CD4-positive, alpha-beta T cell treated with Interleukin-4 for 4 hours (primary cell): ENCODE data around the gene TRPM2.

ENCODE experiments used
- DNase-seq: peaks from one replicate; pipeline ENCODE4 v3.0.0-alpha.2; 2020

The TRPM2 gene

DNA sequence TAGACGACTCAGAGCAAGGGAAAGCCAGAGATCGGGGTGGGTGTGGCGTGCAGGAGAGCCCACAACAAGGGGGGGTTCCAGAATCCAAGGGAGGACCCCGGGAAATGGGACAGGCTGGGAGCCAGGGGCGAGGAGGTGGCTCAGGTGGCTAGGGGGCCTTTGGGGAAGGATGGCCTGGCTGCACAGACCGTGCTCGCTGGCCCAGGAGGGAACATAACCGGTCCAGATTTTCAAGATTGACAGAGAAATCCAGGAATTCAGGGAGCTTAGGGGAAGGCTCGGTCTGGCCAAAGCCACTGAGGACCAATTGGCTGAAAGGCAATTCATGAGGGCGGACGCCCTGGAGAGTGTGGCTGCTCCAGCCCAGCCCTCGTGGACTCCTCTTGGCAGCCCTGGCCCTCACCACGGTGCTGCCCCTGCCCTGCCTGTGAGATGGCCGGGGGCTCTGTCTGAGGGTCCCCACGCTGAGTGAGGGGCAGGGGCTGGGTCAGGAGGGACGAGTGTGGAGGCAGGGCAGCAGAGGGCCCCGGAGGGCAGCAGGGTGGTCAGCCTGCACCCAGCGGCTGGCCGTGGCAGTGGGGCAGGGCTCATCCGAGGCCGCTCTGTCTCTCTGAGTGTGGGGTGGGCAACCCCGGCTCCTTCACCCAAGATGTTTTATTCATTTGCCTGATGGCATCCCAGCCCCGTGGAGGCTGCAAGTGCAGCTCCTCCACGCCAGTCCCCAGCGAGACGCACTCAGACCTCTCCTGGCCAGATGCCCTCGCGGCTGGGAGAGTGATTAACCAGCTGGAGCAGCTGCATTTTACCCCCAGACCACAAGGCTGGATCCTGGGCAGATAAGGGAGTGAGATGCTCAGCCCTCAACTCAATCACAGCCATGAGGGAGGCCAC, 96.3 kb downstream of the TRPM2 start:
- DNase-seq, result no peak

DNA sequence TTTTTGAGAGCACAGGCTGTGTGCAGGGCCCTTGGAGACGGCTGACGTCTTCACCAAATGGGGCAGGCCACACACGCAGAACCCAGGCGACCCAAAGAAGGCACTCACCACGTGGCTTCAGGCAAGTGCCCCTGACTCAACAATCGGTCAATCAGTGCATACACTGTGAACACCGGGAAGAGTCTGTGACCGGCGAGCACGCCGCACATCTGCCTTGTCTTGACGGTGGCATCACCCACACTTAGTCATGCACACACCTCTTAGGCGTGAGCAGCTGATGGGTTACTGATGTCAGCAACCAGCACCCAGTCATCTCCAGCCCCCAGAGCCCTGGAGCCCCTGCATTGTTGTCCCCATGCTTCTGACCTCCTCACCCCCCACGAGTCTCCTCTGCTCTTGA, 97.0 kb downstream of the TRPM2 start:
- no peak for DNase-seq

DNA sequence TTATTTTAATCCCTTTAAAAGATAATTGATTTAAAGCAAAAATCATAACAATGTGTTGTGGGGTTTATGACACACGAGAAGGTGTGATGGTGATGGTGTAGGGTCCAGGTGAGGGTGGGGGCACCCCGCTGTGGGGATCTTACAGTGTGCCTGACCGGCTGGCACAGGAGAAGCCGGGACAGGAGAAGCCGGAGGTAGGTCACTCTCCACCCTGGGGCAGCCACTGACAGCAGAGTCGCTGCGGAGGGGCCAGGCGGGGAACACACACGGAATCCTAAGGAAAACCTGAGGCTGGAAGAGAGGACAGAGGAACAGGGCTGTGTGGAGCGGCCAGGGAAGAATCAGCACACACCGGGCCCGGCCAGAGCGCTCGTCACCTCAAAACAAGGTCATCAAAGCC, 97.6 kb downstream of the TRPM2 start:
- DNase-seq, result no peak

DNA sequence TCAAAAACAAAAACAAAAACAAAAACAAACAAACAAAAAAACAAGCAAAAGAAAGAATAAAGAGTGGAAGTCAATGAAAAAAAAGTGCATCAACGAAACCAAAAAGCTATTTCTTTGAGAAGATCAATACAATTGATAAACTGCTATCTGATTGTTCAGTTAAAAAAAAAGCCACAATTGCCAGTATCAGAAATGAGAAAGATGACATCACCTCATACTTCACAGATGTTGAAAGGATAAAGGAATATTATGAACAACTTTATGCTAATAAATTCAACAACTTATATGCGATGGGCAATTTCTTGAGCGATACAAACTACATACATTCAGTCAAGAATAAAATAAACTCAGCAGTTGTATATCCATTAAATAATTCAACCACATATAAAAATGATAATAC, 99.7 kb downstream of the TRPM2 start:
- DNase-seq, result no peak

DNA sequence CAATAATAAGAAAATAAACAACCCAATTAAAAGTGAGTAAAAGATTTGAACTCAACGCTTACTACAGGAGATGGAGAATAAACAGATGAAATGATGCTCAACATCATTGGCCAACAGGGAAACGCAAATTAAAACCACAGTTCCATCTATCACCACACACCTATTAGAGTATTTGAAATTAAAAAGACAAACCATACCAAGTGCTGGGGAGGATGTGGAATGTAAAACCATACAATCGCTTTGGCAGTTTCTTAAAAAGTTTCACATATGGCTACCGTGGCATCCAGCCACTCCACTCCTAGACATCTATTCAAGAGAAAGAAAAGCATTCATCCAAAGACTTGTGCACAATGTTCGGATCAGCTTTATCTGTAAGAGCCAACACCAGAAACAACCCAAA, 100.6 kb downstream of the TRPM2 start:
- no peak for DNase-seq

DNA sequence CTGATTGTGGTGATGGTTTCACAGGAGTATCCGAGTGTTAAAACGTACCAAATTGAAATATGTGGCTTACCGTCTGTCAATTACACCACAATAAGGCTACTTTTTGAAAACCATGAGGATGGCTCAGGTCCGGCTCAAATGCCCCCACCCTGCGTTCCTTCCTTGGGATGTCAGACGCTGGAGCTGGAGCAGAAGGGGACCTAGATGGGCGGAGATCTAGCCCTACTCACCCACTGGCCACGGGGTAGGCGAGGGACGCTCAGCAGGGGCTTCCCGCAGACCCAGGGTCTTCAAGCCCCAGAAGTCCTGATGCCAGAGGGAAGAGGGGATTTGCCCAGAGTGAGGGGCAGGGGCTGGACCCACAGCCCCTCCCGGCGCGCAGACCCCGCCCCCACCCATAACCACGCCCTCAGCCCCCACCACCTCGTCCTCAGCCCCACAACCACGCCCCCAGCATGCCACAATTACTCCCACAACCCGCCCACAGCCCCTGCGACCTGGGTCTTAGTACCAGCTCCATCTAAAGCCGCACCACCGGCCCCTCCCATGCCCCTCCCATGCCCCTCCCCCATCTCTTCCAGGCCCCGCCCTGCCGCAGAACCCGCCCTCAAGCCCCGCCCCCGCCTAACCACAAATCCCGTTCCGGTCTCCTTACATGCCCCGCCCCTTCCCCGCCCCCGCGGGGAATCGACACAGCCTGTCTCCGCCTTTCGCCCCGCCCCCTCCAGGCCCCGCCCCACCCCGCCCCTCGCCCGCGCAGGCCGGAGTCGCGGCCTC, 101.5 kb downstream of the TRPM2 start, which contains the start of gene LRRC3:
Gene LRRC3 (plus strand): TSS at position 764 of the 777 bp plus-strand sequence. CDS start 1,135 bp downstream, outside the sequence.
- peak; percentile 66 for DNase-seq

DNA sequence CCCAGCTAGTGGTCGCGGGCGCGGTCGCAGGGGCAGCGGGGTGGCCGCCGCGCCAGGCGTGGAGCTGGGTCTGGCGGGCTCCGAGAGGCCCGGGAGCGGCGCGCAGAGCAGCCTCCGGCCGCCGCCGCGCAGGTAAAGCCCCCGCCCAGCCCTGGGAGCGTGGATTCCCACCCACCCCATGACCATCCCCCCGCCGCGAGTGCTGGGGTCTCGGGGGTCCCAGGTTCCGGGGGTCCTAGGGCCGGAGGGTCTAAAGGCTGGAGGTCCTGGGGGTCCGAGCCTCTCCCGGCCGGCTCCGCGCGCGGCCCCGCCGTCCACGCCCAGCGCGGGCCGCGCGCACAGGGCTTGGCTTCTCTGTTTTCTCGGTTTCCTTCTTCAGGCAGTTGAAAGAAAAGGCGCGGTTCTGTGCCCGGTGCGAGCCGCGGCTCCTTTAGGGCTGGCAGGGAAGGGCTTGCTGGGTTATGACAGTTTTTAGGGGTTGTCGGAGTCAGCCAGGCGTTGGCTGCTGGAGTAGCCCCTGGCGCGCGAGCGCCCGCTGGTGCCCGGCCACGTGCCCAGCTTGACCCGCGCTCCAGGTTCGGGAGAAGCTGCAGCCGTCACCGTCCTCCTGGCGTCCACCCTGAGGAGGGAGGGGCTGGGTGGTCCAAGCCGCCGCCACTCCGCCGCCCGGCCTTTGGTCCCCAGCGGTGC, 102.2 kb downstream of the TRPM2 start:
- peak; percentile 8 for DNase-seq

DNA sequence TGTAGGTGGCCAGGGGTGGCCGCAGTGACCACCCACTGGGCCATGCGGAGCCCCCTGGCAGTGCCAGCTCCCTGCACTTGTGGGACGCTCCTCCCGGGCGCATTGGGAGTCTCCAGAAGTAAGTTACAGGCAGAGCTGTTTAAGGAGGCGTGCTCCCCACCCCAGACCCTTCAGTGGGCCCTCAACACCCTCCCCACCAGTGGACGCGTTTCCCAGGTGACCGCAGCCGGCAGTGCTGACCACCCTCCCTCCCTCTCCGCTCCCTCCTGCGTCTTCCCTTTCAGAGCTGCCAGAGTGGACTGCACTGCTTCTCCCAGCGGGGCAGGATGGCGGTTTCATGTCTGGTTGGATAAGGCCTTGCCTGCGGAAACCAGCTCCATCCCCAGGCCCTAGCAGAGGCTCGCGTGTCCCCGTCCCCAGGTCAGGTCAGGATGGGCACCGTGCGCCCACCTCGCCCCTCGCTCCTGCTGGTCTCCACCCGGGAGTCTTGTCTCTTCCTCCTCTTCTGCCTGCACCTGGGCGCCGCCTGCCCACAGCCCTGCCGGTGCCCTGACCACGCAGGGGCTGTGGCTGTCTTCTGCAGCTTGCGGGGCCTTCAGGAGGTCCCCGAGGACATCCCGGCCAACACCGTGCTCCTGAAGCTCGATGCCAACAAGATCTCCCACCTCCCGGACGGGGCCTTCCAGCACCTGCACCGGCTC, 102.9 kb downstream of the TRPM2 start:
- DNase-seq, result no peak

DNA sequence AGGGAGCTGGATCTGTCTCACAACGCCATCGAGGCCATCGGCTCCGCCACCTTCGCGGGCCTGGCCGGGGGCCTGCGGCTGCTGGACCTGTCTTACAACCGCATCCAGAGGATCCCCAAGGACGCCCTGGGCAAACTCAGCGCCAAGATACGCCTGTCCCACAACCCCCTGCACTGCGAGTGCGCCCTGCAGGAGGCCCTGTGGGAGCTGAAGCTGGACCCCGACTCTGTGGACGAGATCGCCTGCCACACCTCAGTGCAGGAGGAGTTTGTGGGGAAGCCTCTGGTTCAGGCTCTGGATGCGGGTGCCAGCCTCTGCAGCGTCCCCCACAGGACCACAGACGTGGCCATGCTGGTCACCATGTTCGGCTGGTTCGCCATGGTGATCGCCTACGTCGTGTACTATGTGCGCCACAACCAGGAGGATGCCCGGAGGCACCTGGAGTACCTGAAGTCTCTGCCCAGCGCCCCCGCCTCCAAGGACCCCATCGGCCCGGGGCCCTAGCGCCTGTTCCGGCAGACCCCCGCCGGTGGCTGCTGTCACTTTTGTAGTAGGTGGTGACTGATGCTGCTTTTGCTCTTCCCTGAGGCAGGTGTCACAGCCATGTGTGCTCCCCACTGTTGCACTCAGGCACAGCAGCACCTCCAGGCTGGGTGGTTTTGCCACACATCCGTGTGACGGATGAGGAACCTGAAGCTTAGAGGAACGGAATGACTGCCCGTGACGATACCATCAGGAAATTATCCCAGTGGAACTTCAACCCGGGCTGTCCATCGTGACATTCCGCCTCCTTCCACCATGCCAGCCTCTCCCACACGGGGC, 103.7 kb downstream of the TRPM2 start:
- DNase-seq, result no peak

DNA sequence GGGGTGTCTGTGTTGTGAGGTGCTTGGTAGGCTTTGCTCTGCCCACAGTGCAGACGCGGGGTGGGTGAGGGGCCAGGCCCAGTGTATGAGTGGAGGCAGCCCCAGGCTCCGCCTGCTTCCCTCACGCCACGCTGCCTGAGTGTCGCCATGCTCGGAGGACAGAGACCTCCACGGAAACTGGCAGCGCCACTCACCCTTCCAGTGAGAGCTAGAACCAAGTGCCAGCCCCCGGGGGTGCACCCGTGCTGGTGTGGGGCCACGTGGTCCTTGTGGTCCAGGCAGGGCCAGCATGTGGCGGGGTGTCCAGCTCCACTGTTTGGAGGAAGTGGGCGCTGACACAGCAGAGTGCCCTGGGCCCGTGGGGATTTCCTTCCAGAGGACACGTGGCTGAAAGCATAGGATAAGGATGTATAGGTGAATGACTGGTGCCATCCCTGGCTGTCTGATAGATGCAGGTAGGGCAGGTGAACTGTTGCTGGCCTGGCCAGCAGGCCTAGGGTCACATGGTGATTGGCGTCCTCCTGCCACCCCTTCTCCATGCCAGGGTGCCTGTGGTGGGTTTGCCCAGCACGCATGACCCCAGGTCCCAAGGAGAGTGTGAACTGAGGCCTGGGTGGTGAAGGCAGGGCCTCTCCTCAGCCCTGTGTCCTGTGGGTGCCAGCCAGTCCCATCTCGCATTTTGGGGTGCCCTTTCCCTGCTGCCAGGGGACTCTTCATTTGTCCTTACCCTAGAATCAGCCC, 105.7 kb downstream of the TRPM2 start:
- no peak for DNase-seq

DNA sequence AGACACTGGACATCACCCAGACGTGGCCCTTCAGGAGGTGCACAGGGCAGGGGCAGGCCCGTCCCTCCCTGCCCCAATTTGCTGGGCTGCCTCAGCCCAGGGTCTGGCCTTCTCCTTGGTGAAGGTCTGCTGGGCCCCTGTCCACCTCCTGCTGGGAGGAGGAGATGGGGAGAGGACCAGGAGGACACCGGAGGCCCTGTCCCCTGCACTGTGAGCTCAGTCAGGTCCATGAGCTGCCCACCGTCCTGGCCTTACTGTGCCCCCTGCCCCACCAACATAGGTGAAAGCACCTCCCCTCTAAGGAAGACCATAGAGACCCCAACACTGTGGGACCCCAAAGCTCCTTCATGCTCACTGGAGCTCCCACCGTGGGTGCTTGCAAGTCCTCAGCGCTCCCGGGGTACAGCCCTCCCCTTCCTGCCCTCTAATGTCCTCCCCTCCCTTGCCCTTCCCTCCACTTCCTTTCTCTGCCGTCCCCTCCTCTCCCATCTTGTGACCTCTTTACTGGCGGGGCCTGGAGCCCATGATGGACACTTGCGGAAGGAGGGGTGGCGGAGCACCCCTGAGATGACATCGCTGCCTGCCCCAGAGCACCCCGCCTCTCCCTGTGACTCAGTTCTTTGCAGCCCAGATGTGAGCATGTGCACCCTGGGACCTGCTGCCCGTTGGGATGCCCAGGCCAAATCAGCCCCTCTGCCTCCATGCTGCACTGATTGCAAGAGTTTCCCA, 106.5 kb downstream of the TRPM2 start:
- DNase-seq, result no peak

DNA sequence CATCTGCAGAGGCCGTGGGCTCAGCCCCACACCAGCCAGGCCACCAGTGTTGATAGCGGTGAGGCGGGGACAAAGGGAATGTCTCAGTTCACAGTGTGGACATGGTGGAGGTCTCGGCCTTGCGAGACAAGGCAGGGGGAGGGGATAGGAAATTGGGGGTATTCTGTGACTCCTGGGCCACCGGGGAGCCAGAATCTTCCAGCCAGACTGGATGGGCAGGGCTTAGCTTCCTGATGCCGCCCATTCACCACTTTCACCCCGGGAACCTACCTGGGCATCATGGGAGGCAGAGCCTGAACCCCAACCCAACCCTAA, 107.0 kb downstream of the TRPM2 start:
- DNase-seq, result no peak

DNA sequence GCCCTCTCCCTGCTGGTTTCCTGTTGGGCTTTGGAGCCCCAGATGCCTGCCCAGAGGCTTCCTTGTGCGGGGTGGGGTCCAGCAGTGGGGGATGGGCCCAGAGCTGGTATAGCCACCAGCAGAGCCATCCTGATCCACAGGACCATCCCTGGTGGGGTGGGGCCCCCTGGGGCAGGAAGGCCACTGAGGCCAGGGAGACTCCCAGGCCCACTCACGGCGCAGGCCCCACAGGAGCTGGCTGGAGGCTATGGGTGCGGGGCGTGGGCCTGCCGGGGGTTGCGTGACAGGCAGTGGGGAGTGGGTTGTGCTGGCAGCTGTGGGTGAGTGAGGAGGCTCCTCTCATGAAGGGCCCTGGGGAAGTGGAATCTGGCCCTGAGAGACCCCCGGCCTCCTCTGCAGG, 107.6 kb downstream of the TRPM2 start:
- DNase-seq, result no peak

DNA sequence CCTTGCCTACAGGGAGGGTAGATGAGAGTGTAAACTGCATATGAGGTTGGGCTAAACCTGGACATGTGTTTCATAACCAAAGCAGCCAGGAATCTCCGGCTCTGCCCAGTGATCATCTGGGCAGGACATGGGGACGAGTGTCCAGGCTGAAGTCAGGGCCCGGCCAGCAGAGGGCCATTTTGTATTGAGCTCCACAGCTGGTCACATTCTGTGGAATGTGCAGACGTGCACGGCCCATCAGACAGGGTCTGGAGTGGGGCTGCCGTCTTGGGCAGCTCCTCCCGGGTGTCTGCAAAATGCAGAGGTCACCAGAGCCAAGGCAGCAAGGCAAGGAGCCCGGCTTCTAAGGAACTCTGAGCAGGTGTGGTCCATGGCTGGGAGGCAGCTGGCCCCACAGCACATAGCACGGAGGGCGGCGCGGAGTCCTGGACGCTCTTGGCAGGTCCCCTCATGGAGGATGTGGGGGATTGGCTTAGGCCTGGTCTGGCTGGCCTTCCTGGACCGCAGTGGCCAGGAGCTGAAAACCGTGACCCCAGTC, 108.1 kb downstream of the TRPM2 start:
- DNase-seq, result no peak

DNA sequence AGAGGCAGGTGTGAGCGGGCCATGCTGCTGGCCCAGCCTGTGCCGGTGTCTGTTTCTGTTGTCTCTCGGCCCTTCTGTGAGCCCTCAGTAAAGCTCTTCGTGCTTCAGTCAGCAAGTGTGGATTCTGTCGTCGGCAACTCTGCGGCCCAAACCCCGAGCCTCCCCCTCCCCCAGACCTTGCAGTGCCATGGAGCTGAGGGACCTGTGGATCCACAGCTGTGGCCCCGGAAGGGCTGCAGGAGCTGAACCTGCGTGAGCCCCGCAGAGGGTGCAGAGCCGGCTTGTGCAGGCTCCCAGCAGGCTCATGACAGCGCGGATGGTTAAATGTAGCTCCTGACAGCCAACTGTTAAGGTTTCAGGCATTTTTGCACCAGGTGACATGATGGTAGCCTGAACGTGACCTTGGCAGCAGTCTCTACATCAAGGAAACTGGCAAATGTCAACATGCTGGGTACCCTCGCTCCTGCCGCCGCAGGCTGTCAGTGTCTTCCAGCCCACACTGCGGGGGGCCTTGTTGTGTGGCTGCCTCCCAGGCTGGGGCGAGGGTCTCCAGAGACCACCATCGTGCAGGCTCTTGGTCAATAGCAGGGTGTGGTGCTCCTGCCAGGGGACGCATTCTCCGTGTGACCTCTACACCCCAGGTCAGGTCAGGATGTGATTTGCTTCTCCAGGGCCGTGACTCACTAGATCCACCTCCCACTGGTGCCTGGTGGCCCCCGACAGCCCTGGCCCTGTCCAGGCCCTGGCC, 108.8 kb downstream of the TRPM2 start:
- DNase-seq, result no peak

DNA sequence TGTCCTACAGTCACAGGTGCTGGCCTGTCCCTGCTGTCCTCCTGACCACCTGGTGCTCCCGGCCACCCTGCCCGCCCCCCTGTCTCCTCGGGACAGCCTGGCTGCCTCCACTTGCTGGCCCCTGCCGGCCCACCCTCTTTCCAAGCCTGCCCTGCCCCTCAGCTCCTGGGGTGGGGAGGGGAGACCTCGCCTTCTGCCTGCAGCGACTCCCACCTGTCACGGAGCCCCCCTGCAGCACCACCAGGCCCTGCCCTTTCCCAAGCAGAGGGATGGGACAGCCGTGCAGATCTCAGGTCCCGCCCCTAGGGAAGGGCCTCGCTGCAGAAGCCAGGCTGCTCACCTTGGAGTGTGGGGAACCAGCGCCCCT, 109.4 kb downstream of the TRPM2 start:
- no peak for DNase-seq

DNA sequence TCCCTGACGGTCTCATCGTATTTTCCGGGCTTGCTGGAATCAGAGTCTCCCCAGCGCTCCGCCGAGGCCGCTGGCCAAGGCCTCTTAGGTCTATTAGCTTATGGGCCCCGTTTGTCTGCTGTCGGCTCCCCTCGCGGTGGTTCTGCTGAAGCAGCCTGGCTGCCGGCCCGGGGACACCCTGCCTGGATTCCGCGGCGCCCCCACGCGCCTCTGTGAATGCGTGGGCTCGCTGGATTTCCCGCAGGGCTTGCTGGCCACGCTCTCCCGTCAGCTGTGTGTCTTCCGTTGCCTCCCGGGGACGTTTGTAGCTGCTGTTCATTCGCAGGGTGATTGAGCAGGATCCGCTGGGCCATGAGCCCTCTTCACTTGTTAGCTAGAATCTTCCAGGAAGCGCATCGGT, 110.3 kb downstream of the TRPM2 start:
- no peak for DNase-seq

DNA sequence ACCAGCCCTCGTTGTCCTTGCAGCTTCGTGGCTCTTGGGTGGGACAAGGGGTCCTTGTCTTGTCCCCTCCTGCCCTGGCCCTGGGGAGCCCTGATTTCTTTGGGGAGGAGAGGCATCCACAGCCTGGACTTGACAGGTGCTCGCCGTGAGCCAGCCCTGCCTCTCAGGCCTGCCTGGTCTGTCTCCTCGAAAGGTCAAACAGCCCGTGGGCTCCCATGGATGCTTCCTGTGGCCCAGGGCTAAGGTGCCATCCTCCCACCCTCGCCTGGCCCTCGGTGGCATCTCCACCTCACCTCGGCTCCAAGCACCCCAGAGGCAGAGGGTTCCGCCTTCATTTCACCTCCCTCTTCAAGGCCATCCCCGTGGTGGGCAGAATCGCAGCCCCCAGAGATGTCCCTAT, 110.9 kb downstream of the TRPM2 start:
- DNase-seq, result no peak

DNA sequence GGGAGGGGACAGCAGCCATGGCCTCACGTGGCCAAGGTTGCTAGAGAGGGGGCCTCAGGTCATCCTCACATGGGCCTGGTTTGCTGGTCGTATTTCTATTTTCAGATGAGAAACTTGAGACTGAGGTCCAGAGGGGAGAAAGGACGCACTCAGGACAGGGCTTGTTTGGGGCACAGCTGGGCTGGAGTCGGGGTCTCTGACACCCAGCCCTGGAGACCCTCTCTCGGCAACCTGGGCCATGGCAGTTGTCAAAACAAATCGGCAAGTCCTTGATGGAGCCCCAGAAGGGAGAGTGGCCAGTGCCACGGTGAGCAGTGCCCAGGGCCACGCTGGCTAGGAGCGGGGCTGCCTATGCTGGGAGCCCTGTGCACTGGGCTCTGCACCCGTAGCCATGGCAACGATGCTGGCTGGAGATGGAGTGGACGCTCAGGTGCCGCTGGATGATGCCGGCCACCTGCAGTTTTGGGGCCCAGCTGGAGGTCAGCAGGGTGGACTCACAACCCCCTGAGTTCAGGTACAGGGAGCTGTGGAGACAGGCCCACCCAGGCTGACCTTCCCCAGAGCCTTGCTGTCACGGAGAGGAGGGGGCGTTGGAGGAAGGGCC, 113.0 kb downstream of the TRPM2 start:
- no peak for DNase-seq
